CD4-positive, CD25-positive, alpha-beta regulatory T cell (primary cell): ENCODE measurements around the gene KCNIP1. TPM values are rescaled to one million over a fixed set of nuclear protein-coding genes. Genes with fewer than 3 reads are reported as not detected.
A peak's percentile ranks its signal among the peaks of the same experiment; 100 is the strongest.

Experiments used
- ATAC-seq, 2 donors: fragments of 150-1000 bp; cut with Tn5 transposase; one replicate each; pipeline ENCODE4 v1.10.0; 2021; ENCODE audit warnings: low read depth in 2 of 2, moderate number of reproducible peaks in 2 of 2, moderate library complexity in 1 of 2
- DNase-seq, 3 donors: peaks; one replicate each; pipeline versions ENCODE4 v3.0.0 to v3.0.0-alpha.2; 2012 to 2022; ENCODE audit warnings: mixed read lengths in 1 of 3
- H3K27ac ChIP-seq: one replicate; pipeline ENCODE4 v1.7.0; 2013; ENCODE audit warnings: mild to moderate bottlenecking, low read length; ENCODE audit not compliant: insufficient read depth, poor library complexity, severe bottlenecking
- H3K27me3 ChIP-seq: one replicate; pipeline ENCODE4 v1.7.0; 2013; ENCODE audit warnings: low read length; ENCODE audit not compliant: control insufficient read depth, insufficient read depth
- H3K36me3 ChIP-seq: one replicate; pipeline ENCODE4 v1.7.0; 2013; ENCODE audit warnings: mild to moderate bottlenecking, low read length, moderate library complexity; ENCODE audit not compliant: control insufficient read depth, insufficient read depth
- H3K4me1 ChIP-seq: 2 replicates; pipeline ENCODE4 v1.7.0; 2013; ENCODE audit warnings: mild to moderate bottlenecking, low read length; ENCODE audit not compliant: insufficient read depth, control insufficient read depth, poor library complexity, severe bottlenecking
- H3K4me3 ChIP-seq: one replicate; pipeline ENCODE4 v1.7.0; 2013; ENCODE audit warnings: low read depth, mild to moderate bottlenecking, low read length, moderate library complexity
- H3K9me3 ChIP-seq, 2 experiments: 1 replicate in 1 of 2; 2 replicates in 1 of 2; pipeline ENCODE4 v1.7.0; 2013; ENCODE audit warnings: low read length in 2 of 2, mild to moderate bottlenecking in 1 of 2, moderate library complexity in 1 of 2; ENCODE audit not compliant: control insufficient read depth in 2 of 2
- H3K27ac Mint-ChIP-seq, 3 donors: one replicate each; pipeline ENCODE4 v1.8.0; 2020 to 2022; ENCODE audit warnings: mild to moderate bottlenecking in 3 of 3, mixed read lengths in 3 of 3, moderate library complexity in 2 of 3
- H3K27me3 Mint-ChIP-seq: one replicate; pipeline ENCODE4 v1.8.0; 2022; ENCODE audit warnings: mild to moderate bottlenecking, mixed read lengths
- H3K36me3 Mint-ChIP-seq: one replicate; pipeline ENCODE4 v1.8.0; 2020; ENCODE audit warnings: mixed read lengths
- H3K4me1 Mint-ChIP-seq, 4 donors: one replicate each; pipeline ENCODE4 v1.8.0; 2020 to 2022; ENCODE audit warnings: mixed read lengths in 4 of 4, mild to moderate bottlenecking in 1 of 4
- H3K4me3 Mint-ChIP-seq, 4 donors: one replicate each; pipeline ENCODE4 v1.8.0; 2020 to 2022; ENCODE audit warnings: mild to moderate bottlenecking in 4 of 4, mixed read lengths in 4 of 4, moderate library complexity in 3 of 4
- H3K9me3 Mint-ChIP-seq, 7 donors: one replicate each; pipeline ENCODE4 v1.8.0; 2020 to 2022; ENCODE audit warnings: mixed read lengths in 7 of 7, mild to moderate bottlenecking in 3 of 7, moderate library complexity in 2 of 7
- polyA plus RNA-seq, 4 donors: library from polyadenylated mRNA; unstranded; fragments of 300-500 nt; fragmentation: Illumina TruSeq; gene quantifications; one replicate each; pipeline ENCODE4 v1.2.3, GENCODE V29; 2021
- total RNA-seq: library from RNA; stranded (reverse); gene quantifications from one replicate; pipeline ENCODE4 v1.2.3, GENCODE V29; 2022

KCNIP1 gene
- total and polyA plus RNA-seq, 5 donors from 2014 or later: not detected

- H3K36me3 ChIP-seq: no peaks in the 10 kb centered on the region
- H3K4me1 Mint-ChIP-seq: no peaks in the 10 kb centered on the region
- ATAC-seq (no peak), DNase-seq (no peak)
- H3K4me1 ChIP-seq: no peaks in the 10 kb centered on the region
- H3K4me3 Mint-ChIP-seq: no peak overlapping the region
- H3K9me3 ChIP-seq: no peaks in the 10 kb centered on the region
- no peaks in the 10 kb centered on the region for H3K36me3 Mint-ChIP-seq
- H3K27me3 ChIP-seq: peaks cover 2% of the 10 kb centered on the region
- no peak overlapping the region for H3K4me3 ChIP-seq
- H3K9me3 Mint-ChIP-seq: peaks cover 0 to 2% (median 0%) of the 10 kb centered on the region in 7 donors
- H3K27me3 Mint-ChIP-seq: peaks cover 13% of the 10 kb centered on the region
- no peak overlapping the region for H3K27ac Mint-ChIP-seq
- H3K27ac ChIP-seq: no peak overlapping the region
These were observed 60.2 kb downstream of the KCNIP1 start for GRCh38 chr5:170563824-170564567.

GRCh38 chr5:170565072-170565471 is 61.3 kb downstream of the KCNIP1 start:
- Mint-ChIP-seq H3K9me3 (no peaks in the 10 kb centered on the region), H3K27me3 (peaks cover 16% of the 10 kb centered on the region), H3K36me3 (no peaks in the 10 kb centered on the region), H3K27ac (no peak overlapping the region), H3K4me3 (no peak overlapping the region), H3K4me1 (no peaks in the 10 kb centered on the region)
- no peak for DNase-seq
- H3K4me1 ChIP-seq: no peaks in the 10 kb centered on the region
- no peak overlapping the region for H3K27ac ChIP-seq
- peaks cover 2% of the 10 kb centered on the region for H3K27me3 ChIP-seq
- H3K9me3 ChIP-seq: no peaks in the 10 kb centered on the region
- no peak for ATAC-seq
- no peaks in the 10 kb centered on the region for H3K36me3 ChIP-seq
- no peak overlapping the region for H3K4me3 ChIP-seq

GRCh38 chr5:170569101-170569500 is 65.3 kb downstream of the KCNIP1 start:
- Mint-ChIP-seq H3K27me3 (peaks cover 29% of the 10 kb centered on the region), H3K4me1 (peaks cover 0 to 13% (median 3%) of the 10 kb centered on the region in 4 donors)
- no peak for DNase-seq

GRCh38 chr5:170570476-170570875 is 66.7 kb downstream of the KCNIP1 start:
- Histone ChIP-seq H3K4me3 (no peak overlapping the region), H3K9me3 (no peaks in the 10 kb centered on the region), H3K4me1 (no peaks in the 10 kb centered on the region), H3K27ac (no peak overlapping the region), H3K27me3 (peaks cover 11% of the 10 kb centered on the region), H3K36me3 (no peaks in the 10 kb centered on the region)
- Mint-ChIP-seq H3K36me3 (no peaks in the 10 kb centered on the region), H3K27ac (no peak overlapping the region), H3K27me3 (peaks cover 29% of the 10 kb centered on the region), H3K4me1 (peaks cover 0 to 13% (median 3%) of the 10 kb centered on the region in 4 donors), H3K9me3 (peaks cover 0 to under 1% (median 0%) of the 10 kb centered on the region in 7 donors), H3K4me3 (no peak overlapping the region)
- no peak for ATAC-seq
- no peak for DNase-seq

More at GRCh38 chr5:170569101-170569500, 65.3 kb downstream of the KCNIP1 start:
- Histone ChIP-seq H3K27me3 (peaks cover 10% of the 10 kb centered on the region), H3K9me3 (no peaks in the 10 kb centered on the region), H3K27ac (no peak overlapping the region), H3K4me3 (no peak overlapping the region), H3K4me1 (no peaks in the 10 kb centered on the region), H3K36me3 (no peaks in the 10 kb centered on the region)
- Mint-ChIP-seq H3K9me3 (no peaks in the 10 kb centered on the region), H3K4me3 (no peak overlapping the region), H3K36me3 (no peaks in the 10 kb centered on the region), H3K27ac (no peak overlapping the region)
- ATAC-seq: no peak

GRCh38 chr5:170571281-170571731 is 67.5 kb downstream of the KCNIP1 start:
- no peak overlapping the region for H3K27ac Mint-ChIP-seq
- H3K27me3 ChIP-seq: peaks cover 13% of the 10 kb centered on the region
- no peaks in the 10 kb centered on the region for H3K4me1 ChIP-seq
- no peaks in the 10 kb centered on the region for H3K36me3 ChIP-seq
- DNase-seq (no peak), ATAC-seq (no peak)
- H3K27ac ChIP-seq: no peak overlapping the region
- H3K36me3 Mint-ChIP-seq: no peaks in the 10 kb centered on the region
- no peak overlapping the region for H3K4me3 Mint-ChIP-seq
- no peaks in the 10 kb centered on the region for H3K9me3 ChIP-seq
- H3K27me3 Mint-ChIP-seq: peaks cover 33% of the 10 kb centered on the region
- H3K9me3 Mint-ChIP-seq: peaks cover 0 to 5% (median 0%) of the 10 kb centered on the region in 7 donors
- H3K4me3 ChIP-seq: no peak overlapping the region
- H3K4me1 Mint-ChIP-seq: peaks cover 0 to 13% (median 3%) of the 10 kb centered on the region in 4 donors

- H3K36me3 ChIP-seq: no peaks in the 10 kb centered on the region
- no peak overlapping the region for H3K4me3 ChIP-seq
- no peaks in the 10 kb centered on the region for H3K36me3 Mint-ChIP-seq
- H3K27me3 Mint-ChIP-seq: peaks cover 31% of the 10 kb centered on the region
- H3K4me1 Mint-ChIP-seq: peaks cover 0 to 13% (median 3%) of the 10 kb centered on the region in 4 donors
- H3K4me3 Mint-ChIP-seq: no peak overlapping the region
- H3K27ac Mint-ChIP-seq: no peak overlapping the region
- no peak overlapping the region for H3K27ac ChIP-seq
- no peaks in the 10 kb centered on the region for H3K4me1 ChIP-seq
- no peak for ATAC-seq
- H3K9me3 Mint-ChIP-seq: peaks cover 0 to 5% (median 0%) of the 10 kb centered on the region in 7 donors
- DNase-seq: peak in 1 of 3 donors; percentile 33
- H3K9me3 ChIP-seq: no peaks in the 10 kb centered on the region
- H3K27me3 ChIP-seq: peaks cover 15% of the 10 kb centered on the region
These were observed 68.3 kb downstream of the KCNIP1 start for GRCh38 chr5:170571875-170572852.

GRCh38 chr5:170573114-170573513 is 69.3 kb downstream of the KCNIP1 start:
- no peaks in the 10 kb centered on the region for H3K36me3 ChIP-seq
- Mint-ChIP-seq H3K4me1 (peaks cover 0 to 13% (median 3%) of the 10 kb centered on the region in 4 donors), H3K4me3 (no peak overlapping the region), H3K36me3 (no peaks in the 10 kb centered on the region), H3K27me3 (peaks cover 30% of the 10 kb centered on the region), H3K9me3 (peaks cover 0 to 5% (median 2%) of the 10 kb centered on the region in 7 donors), H3K27ac (no peak overlapping the region)
- peaks cover 15% of the 10 kb centered on the region for H3K27me3 ChIP-seq
- DNase-seq: no peak
- no peak overlapping the region for H3K27ac ChIP-seq
- H3K9me3 ChIP-seq: no peaks in the 10 kb centered on the region
- no peak for ATAC-seq
- H3K4me1 ChIP-seq: no peaks in the 10 kb centered on the region
- no peak overlapping the region for H3K4me3 ChIP-seq
